OCI-LY7 (cell line): ENCODE measurements around the gene CDH2. TPM values are rescaled to one million over a fixed set of nuclear protein-coding genes. Genes with fewer than 3 reads are reported as not detected.

Experiments
- BruUV-seq: library from RNA; stranded (reverse); fragments of 400-500 nt; replicated peaks from 2 replicates; lab custom pipeline; 2021; lab: Mats Ljungman, UMichigan
- CTCF ChIA-PET: fragments of 300-600 bp; sonication (Branson Sonifier 250); formaldehyde crosslinking; loops from one replicate; lab custom pipeline; 2022; ENCODE audit warnings: antibody characterized with exemption; ENCODE audit not compliant: unreplicated experiment; lab: Charles Lee
- POLR2A ChIA-PET: fragments of 300-600 bp; sonication (Branson Sonifier 250); formaldehyde crosslinking; loops from one replicate; lab custom pipeline; 2022; ENCODE audit warnings: antibody characterized with exemption; lab: Charles Lee
- DNase-seq: peaks from one replicate; pipeline ENCODE4 v3.0.0-alpha.2; 2015; ENCODE audit warnings: low spot score
- H2AFZ ChIP-seq: fragments of 200-600 bp; sonication (generic), shearing (Covaris generic); 2 replicates; pipeline ENCODE4 v1.6.1; 2014; ENCODE audit warnings: mild to moderate bottlenecking, antibody characterized with exemption, low read length, moderate library complexity
- H3K27ac ChIP-seq: fragments of 200-600 bp; sonication (generic); 2 replicates; pipeline ENCODE4 v1.5.1; 2014; ENCODE audit warnings: mixed run types, low read depth, mild to moderate bottlenecking, moderate library complexity, low read length, inconsistent platforms; ENCODE audit not compliant: poor library complexity, severe bottlenecking
- H3K36me3 ChIP-seq: fragments of 200-600 bp; sonication (generic); 2 replicates; pipeline ENCODE4 v1.6.1; 2014; ENCODE audit warnings: mild to moderate bottlenecking, antibody characterized with exemption, low read length, moderate library complexity, mixed read lengths; ENCODE audit not compliant: insufficient read depth
- H3K4me1 ChIP-seq: fragments of 200-600 bp; sonication (generic); 2 replicates; pipeline ENCODE4 v1.5.1; 2014; ENCODE audit warnings: mild to moderate bottlenecking, low read length; ENCODE audit not compliant: insufficient read depth, poor library complexity, severe bottlenecking
- H3K4me2 ChIP-seq: fragments of 200-600 bp; sonication (generic); 2 replicates; pipeline ENCODE4 v1.6.1; 2014; ENCODE audit warnings: mild to moderate bottlenecking, low read length
- H3K4me3 ChIP-seq: fragments of 200-600 bp; sonication (generic); 2 replicates; pipeline ENCODE4 v1.5.1; 2014; ENCODE audit warnings: mild to moderate bottlenecking, low read depth, low read length; ENCODE audit not compliant: poor library complexity, severe bottlenecking
- H3K79me2 ChIP-seq: fragments of 200-600 bp; sonication (generic); 2 replicates; pipeline ENCODE4 v1.6.1; 2016; ENCODE audit warnings: low read depth, mild to moderate bottlenecking, low read length, moderate library complexity, mixed read lengths; ENCODE audit not compliant: insufficient read depth
- H3K9me2 ChIP-seq: fragments of 200-600 bp; sonication (generic); 2 replicates; pipeline ENCODE4 v1.6.1; 2016; ENCODE audit warnings: mild to moderate bottlenecking, low read length, mixed read lengths; ENCODE audit not compliant: insufficient read depth
- H3K9me3 ChIP-seq: fragments of 200-600 bp; sonication (generic); 2 replicates; pipeline ENCODE4 v1.6.1; 2014; ENCODE audit warnings: mild to moderate bottlenecking, mixed run types, low read length, mixed read lengths
- H4K20me1 ChIP-seq: fragments of 200-600 bp; sonication (generic); 2 replicates; pipeline ENCODE4 v1.6.1; 2014; ENCODE audit warnings: mild to moderate bottlenecking, antibody characterized with exemption, low read length, moderate library complexity, mixed read lengths; ENCODE audit not compliant: insufficient read depth
- CTCF ChIP-seq: fragments of 200-600 bp; sonication (generic); conservative IDR thresholded peaks from 2 replicates; pipeline ENCODE4 v1.5.1; 2014; ENCODE audit warnings: mild to moderate bottlenecking, antibody characterized with exemption, low read length, moderate library complexity, mixed read lengths
- EZH2phosphoT487 ChIP-seq: fragments of 200-600 bp; sonication (generic); IDR thresholded peaks from 2 replicates; pipeline ENCODE4 v1.6.1; 2018; ENCODE audit warnings: low read depth, borderline replicate concordance, mild to moderate bottlenecking, mixed run types, antibody characterized with exemption, low read length, moderate library complexity, mixed read lengths
- intact Hi-C: fragments of 100-400 bp; cut with micrococcal nuclease; formaldehyde crosslinking; loops from one replicate; pipeline ENCODE4 v1.10.0; 2022; ENCODE audit not compliant: unreplicated experiment
- total RNA-seq, 2 experiments: library from RNA; depleted of rRNA in 1 of 2; stranded (reverse); fragments of >200 nt in 1 of 2; shearing (Covaris generic) in 1 of 2; gene quantifications; 2 replicates each; pipeline ENCODE4 v1.2.3, GENCODE V29; 2014 to 2022

CDH2 gene
- total RNA-seq, 2 experiments from 2014 or later, result not detected

DNA sequence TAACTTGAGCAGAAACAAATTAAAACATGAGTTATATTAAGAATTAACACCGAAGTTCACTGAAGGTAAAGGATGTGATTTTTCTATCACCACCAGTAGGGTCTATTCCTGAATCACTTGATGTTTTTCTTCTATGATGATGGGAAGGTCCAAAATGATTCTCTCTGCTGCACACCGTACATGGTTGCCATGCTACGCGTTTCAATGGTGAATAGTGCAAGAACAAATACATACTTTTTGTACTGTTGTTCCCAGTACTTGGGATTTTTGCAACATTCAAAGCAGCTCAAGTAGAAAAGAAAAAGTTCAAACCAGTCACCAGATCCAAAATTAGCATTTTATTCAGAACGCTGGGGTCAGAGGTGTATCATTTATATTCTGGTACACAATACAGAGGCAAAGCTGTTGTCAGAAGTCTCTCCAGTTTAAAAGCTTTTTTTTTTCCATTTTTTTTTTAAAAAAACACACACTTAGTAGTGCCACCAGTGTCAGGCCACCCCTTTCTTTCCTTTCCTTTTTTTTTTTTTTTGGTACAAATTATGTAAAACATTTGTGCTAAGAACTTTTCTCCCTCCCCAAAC is 226.2 kb downstream of the CDH2 start:
- no TSS peak for BruUV-seq
- no peaks in the 10 kb centered on the region for H3K9me2 ChIP-seq
- DNase-seq, result no peak
- POLR2A ChIA-PET, result no interaction called here
- H3K9me3 ChIP-seq, result no peaks in the 10 kb centered on the region
- H3K27ac ChIP-seq, result no peak overlapping the region
- H3K4me3 ChIP-seq, result no peak overlapping the region
- no peaks in the 10 kb centered on the region for H3K4me1 ChIP-seq
- no peaks in the 10 kb centered on the region for H4K20me1 ChIP-seq
- no peaks in the 10 kb centered on the region for H3K36me3 ChIP-seq
- intact Hi-C loops, result no loop called here
- CTCF ChIA-PET, result no interaction called here
- H2AFZ ChIP-seq, result no peak overlapping the region
- TF ChIP-seq CTCF, result no peak
- TF ChIP-seq EZH2phosphoT487, result no peak
- no peaks in the 10 kb centered on the region for H3K79me2 ChIP-seq
- no peak overlapping the region for H3K4me2 ChIP-seq

DNA sequence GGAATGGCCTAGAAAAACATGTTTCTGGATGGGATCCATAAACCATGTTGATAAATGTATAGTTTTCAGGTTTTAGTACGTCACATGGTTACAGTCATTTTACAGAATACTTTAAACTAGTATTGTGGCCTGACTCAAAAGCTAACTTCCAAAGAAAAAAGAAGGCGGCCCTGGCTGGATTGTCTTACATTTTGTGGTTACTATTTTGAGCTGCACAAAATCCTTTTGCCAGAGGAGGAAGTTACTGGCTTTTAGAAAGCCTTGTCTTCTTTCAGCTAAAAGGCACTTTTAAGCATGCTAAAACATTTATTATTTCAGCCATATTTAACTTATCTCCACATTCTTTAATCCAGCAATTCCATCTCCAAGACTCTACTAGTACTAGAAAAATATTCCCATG is 227.9 kb downstream of the CDH2 start:
- BruUV-seq, result no TSS peak
- Histone ChIP-seq H3K79me2 (no peaks in the 10 kb centered on the region), H3K4me3 (no peak overlapping the region), H4K20me1 (no peaks in the 10 kb centered on the region), H3K4me1 (no peaks in the 10 kb centered on the region), H3K9me3 (no peaks in the 10 kb centered on the region), H3K4me2 (no peak overlapping the region), H3K9me2 (no peaks in the 10 kb centered on the region), H3K27ac (no peak overlapping the region), H2AFZ (no peak overlapping the region), H3K36me3 (no peaks in the 10 kb centered on the region)
- intact Hi-C loops, result no loop called here
- DNase-seq, result no peak
- ChIA-PET POLR2A (no interaction called here), CTCF (no interaction called here)
- TF ChIP-seq EZH2phosphoT487, result no peak

GRCh38 chr18:27942706-27943105 is 234.2 kb downstream of the CDH2 start:
- no peak overlapping the region for H3K4me2 ChIP-seq
- DNase-seq, result no peak
- H3K36me3 ChIP-seq, result no peaks in the 10 kb centered on the region
- CTCF ChIA-PET, result no interaction called here
- H3K4me1 ChIP-seq, result no peaks in the 10 kb centered on the region
- H2AFZ ChIP-seq, result no peak overlapping the region
- BruUV-seq, result no TSS peak
- H3K9me3 ChIP-seq, result no peaks in the 10 kb centered on the region
- H3K9me2 ChIP-seq, result no peaks in the 10 kb centered on the region
- intact Hi-C loops, result no loop called here
- TF ChIP-seq CTCF, result no peak
- POLR2A ChIA-PET, result interaction anchor here (0.6 kb wide), 1 partner anchor 1187 kb away, joined by 6 read pairs; no protein-coding TSS in a partner anchor
- no peak overlapping the region for H3K27ac ChIP-seq
- no peaks in the 10 kb centered on the region for H3K79me2 ChIP-seq
- H4K20me1 ChIP-seq, result no peaks in the 10 kb centered on the region
- no peak overlapping the region for H3K4me3 ChIP-seq
